K562 (cell line): ENCODE measurements around the gene LRP1. TPM values are rescaled to one million over a fixed set of nuclear protein-coding genes. Genes with fewer than 3 reads are reported as not detected.
A peak's percentile ranks its signal among the peaks of the same experiment; 100 is the strongest.

Experiments
- ATAC-seq: fragments of 200-7000 bp; cut with Tn5 transposase; 3 replicates; pipeline ENCODE4 v1.9.1; 2020; ENCODE audit warnings: moderate library complexity
- BruUV-seq: library from RNA; stranded (reverse); fragments of 400-500 nt; replicated peaks from 2 replicates; lab custom pipeline; 2021; lab: Mats Ljungman, UMichigan
- CTCF ChIA-PET: fragments of 300-600 bp; formaldehyde crosslinking; extraction: SDS; loops from one replicate; lab custom pipeline; 2021; ENCODE audit warnings: low intra/inter-chr PET ratio; lab: Yijun Ruan, JAX
- POLR2A ChIA-PET: fragments of 300-600, 350-650 bp; sonication (Branson Sonifier 250); formaldehyde crosslinking; extraction: SDS; loops from one replicate; lab custom pipeline; 2021; ENCODE audit warnings: antibody characterized with exemption, inconsistent platforms; lab: Yijun Ruan, JAX
- DNase-seq, 4 experiments: peaks; one replicate each; pipeline versions ENCODE4 v3.0.0 to v3.0.0-alpha.2; 2011 to 2018; ENCODE audit warnings: low spot score in 3 of 4, mixed read lengths in 3 of 4; ENCODE audit errors: extremely low read depth in 1 of 4
- FAIRE-seq: peaks from 2 replicates; lab custom pipeline; 2011; peaks lifted over from hg19 to GRCh38; lab: Jason Lieb, UNC
- H2AFZ ChIP-seq: 2 replicates; pipeline ENCODE4 v1.6.0; 2011; ENCODE audit warnings: low read depth, low read length, control low read depth, inconsistent platforms
- H3K27ac ChIP-seq: fragments of 200-600 bp; 3 replicates; pipeline ENCODE4 v1.8.0; 2011; ENCODE audit warnings: low read depth, mild to moderate bottlenecking, control low read depth, inconsistent platforms, low read length, moderate library complexity, mixed read lengths; ENCODE audit errors: extremely low read depth
- H3K27me3 ChIP-seq, 2 experiments: fragments of 300-600 bp in 1 of 2; 2 replicates in 1 of 2; 3 replicates in 1 of 2; pipeline versions ENCODE4 v1.6.0 to v1.8.0; 2011; ENCODE audit warnings: inconsistent platforms in 2 of 2, low read length in 2 of 2, mild to moderate bottlenecking in 1 of 2, mixed read lengths in 1 of 2, moderate library complexity in 1 of 2; ENCODE audit not compliant: control insufficient read depth in 2 of 2, insufficient read depth in 2 of 2
- H3K36me3 ChIP-seq: fragments of 300-600 bp; 3 replicates; pipeline ENCODE4 v1.8.0; 2011; ENCODE audit warnings: mild to moderate bottlenecking, low read length, inconsistent platforms; ENCODE audit not compliant: control insufficient read depth, insufficient read depth
- H3K4me1 ChIP-seq, 2 experiments: fragments of 200-600 bp in 1 of 2; replicated peaks in 1 of 2; 2 replicates in 1 of 2; 3 replicates in 1 of 2; pipeline versions ENCODE4 v1.5.1 to v1.8.0; 2011; ENCODE audit warnings: inconsistent platforms in 2 of 2, low read length in 2 of 2, mild to moderate bottlenecking in 1 of 2, mixed read lengths in 1 of 2, moderate library complexity in 1 of 2; ENCODE audit not compliant: control insufficient read depth in 2 of 2, insufficient read depth in 2 of 2
- H3K4me2 ChIP-seq: 2 replicates; pipeline ENCODE4 v1.6.1; 2011; ENCODE audit warnings: low read length, control low read depth, inconsistent platforms, mixed read lengths; ENCODE audit not compliant: insufficient read depth
- H3K4me3 ChIP-seq: fragments of 200-600 bp; sonication (generic), shearing (Covaris generic); 2 replicates; pipeline ENCODE4 v1.5.1; 2016; ENCODE audit warnings: control low read depth, inconsistent platforms
- H3K79me2 ChIP-seq: fragments of 200-600 bp; 3 replicates; pipeline ENCODE4 v1.8.0; 2011; ENCODE audit warnings: low read length, inconsistent platforms; ENCODE audit not compliant: control insufficient read depth, insufficient read depth
- H3K9ac ChIP-seq, 2 experiments: 2 replicates each; pipeline versions ENCODE4 v1.6.0 to v1.6.1; 2011; ENCODE audit warnings: low read depth in 2 of 2, low read length in 2 of 2, control low read depth in 1 of 2, inconsistent platforms in 1 of 2, mild to moderate bottlenecking in 1 of 2, mixed read lengths in 1 of 2; ENCODE audit not compliant: insufficient read depth in 1 of 2
- H3K9me1 ChIP-seq: one replicate; pipeline ENCODE4 v1.6.0; 2011; ENCODE audit warnings: inconsistent platforms, mild to moderate bottlenecking, low read length, moderate library complexity; ENCODE audit not compliant: control insufficient read depth, insufficient read depth
- H3K9me3 ChIP-seq: replicated peaks from 2 replicates; pipeline ENCODE4 v1.5.1; 2011; ENCODE audit warnings: low read depth, low read length, inconsistent platforms; ENCODE audit not compliant: control insufficient read depth, insufficient read depth
- H4K20me1 ChIP-seq: replicated peaks from 2 replicates; pipeline ENCODE4 v1.6.1; 2011; ENCODE audit warnings: low read length, inconsistent platforms, mixed read lengths; ENCODE audit not compliant: control insufficient read depth, insufficient read depth
- DIDO1 ChIP-seq: fragments of 450-650 bp; IDR thresholded peaks from 2 replicates; pipeline ENCODE4 v1.6.1; 2016; ENCODE audit warnings: low read depth, missing biosample characterization, missing genetic modification characterization
- ESRRB ChIP-seq: fragments of 250-450 bp; sonication (Bioruptor Pico); IDR thresholded peaks from 2 replicates; pipeline ENCODE4 v1.5.0; 2020; ENCODE audit warnings: mild to moderate bottlenecking, moderate library complexity, borderline replicate concordance
- FOXA3 ChIP-seq, 2 experiments: fragments of 450-650 bp in 1 of 2; sonication (generic) in 1 of 2; formaldehyde crosslinking; IDR thresholded peaks in 1 of 2; conservative IDR thresholded peaks in 1 of 2; 2 replicates each; pipeline versions ENCODE4 v1.4.0 to v1.8.0; 2020 to 2022; ENCODE audit warnings: mild to moderate bottlenecking in 2 of 2, missing genetic modification reagents in 1 of 2
- MEF2A ChIP-seq: IDR thresholded peaks from 2 replicates; pipeline ENCODE4 v1.6.1; 2011; ENCODE audit warnings: low read depth, mild to moderate bottlenecking, low read length, moderate library complexity; ENCODE audit not compliant: control insufficient read depth
- NFE2L1 ChIP-seq: fragments of 450-650 bp; IDR thresholded peaks from 2 replicates; pipeline ENCODE4 v1.6.1; 2016; ENCODE audit warnings: missing genetic modification characterization, low read depth, mild to moderate bottlenecking, missing compliant biosample characterization, moderate library complexity, borderline replicate concordance
- RFX5 ChIP-seq: IDR thresholded peaks from 2 replicates; pipeline ENCODE4 v1.6.1; 2011; ENCODE audit warnings: low read depth, mild to moderate bottlenecking, improper control_type of control experiment, low read length
- SETDB1 ChIP-seq: IDR thresholded peaks from one replicate; pipeline ENCODE4 v1.6.1; 2012; ENCODE audit warnings: low read length, control low read depth, inconsistent platforms
- SMARCA4 ChIP-seq: fragments of 450-650 bp; IDR thresholded peaks from 2 replicates; pipeline ENCODE4 v1.6.1; 2016
- SNRNP70 ChIP-seq: fragments of 200-400 bp; formaldehyde crosslinking; optimal IDR thresholded peaks from 2 replicates; pipeline ENCODE3; 2017; ENCODE audit warnings: low read depth, low read length
- ZFX ChIP-seq: sonication (generic); formaldehyde crosslinking; IDR thresholded peaks from 2 replicates; pipeline ENCODE4 v1.8.0; 2022; ENCODE audit warnings: mild to moderate bottlenecking, missing genetic modification reagents, moderate library complexity
- ZNF140 ChIP-seq: fragments of 250-450 bp; sonication (Bioruptor Pico); IDR thresholded peaks from 2 replicates; pipeline ENCODE4 v1.8.0; 2021; ENCODE audit warnings: moderate library complexity, mild to moderate bottlenecking, inconsistent platforms
- ZNF224 ChIP-seq: sonication (generic); formaldehyde crosslinking; IDR thresholded peaks from 2 replicates; pipeline ENCODE4 v1.8.0; 2022; ENCODE audit warnings: mild to moderate bottlenecking, missing genetic modification reagents
- ZNF274 ChIP-seq: IDR thresholded peaks from 2 replicates; pipeline ENCODE4 v1.6.1; 2011; ENCODE audit warnings: low read depth, mild to moderate bottlenecking, low read length, moderate library complexity, borderline replicate concordance
- ZNF3 ChIP-seq: fragments of 250-450 bp; sonication (Bioruptor Pico); IDR thresholded peaks from 2 replicates; pipeline ENCODE4 v1.5.0; 2021; ENCODE audit warnings: mild to moderate bottlenecking, moderate library complexity
- ZNF324 ChIP-seq: fragments of 250-450 bp; sonication (Bioruptor Pico); IDR thresholded peaks from 2 replicates; pipeline ENCODE4 v1.4.0; 2020; ENCODE audit warnings: mild to moderate bottlenecking
- ZNF551 ChIP-seq: fragments of 250-450 bp; sonication (Bioruptor Pico); IDR thresholded peaks from 2 replicates; pipeline ENCODE4 v1.5.0; 2021; ENCODE audit warnings: mild to moderate bottlenecking, moderate library complexity
- ZNF592 ChIP-seq: fragments of 450-650 bp; IDR thresholded peaks from 2 replicates; pipeline ENCODE4 v1.6.1; 2017; ENCODE audit warnings: antibody characterized with exemption, mild to moderate bottlenecking
- ZNF75A ChIP-seq: fragments of 450-650 bp; formaldehyde crosslinking; IDR thresholded peaks from 2 replicates; pipeline ENCODE4 v1.4.0; 2020; ENCODE audit warnings: mild to moderate bottlenecking
- WGBS: fragments of 100-300 bp; shearing (Covaris generic); methylation state at CpG from one replicate; pipeline ENCODE4 v1.1.6; 2016; ENCODE audit warnings: low coverage, mixed read lengths; ENCODE audit not compliant: insufficient coverage; ENCODE audit errors: missing lambda C conversion rate; 5-methylcytosine and 5-hydroxymethylcytosine counted together
- in situ Hi-C: fragments of 300-500 bp; cut with MboI; formaldehyde crosslinking; loops from 4 replicates; pipeline ENCODE4 v1.15.0; 2018; ENCODE audit warnings: inconsistent platforms, mixed read lengths
- intact Hi-C: fragments of 100-400 bp; cut with micrococcal nuclease; formaldehyde crosslinking; loops from 2 replicates; pipeline ENCODE4 v1.14.2; 2022
- polyA plus RNA-seq, 8 experiments: library from polyadenylated mRNA; depleted of rRNA in 4 of 8; stranded (reverse) in 5 of 8; unstranded in 3 of 8; fragments of >200 nt; fragmentation: Nextera tagmentation in 2 of 8; fragmentation: Illumina TruSeq in 1 of 8; extraction: Ambion mirVana in 2 of 8; extraction: Trizol in 1 of 8; gene quantifications; 2 replicates each; pipeline versions ENCODE4 v1.2.1 to v1.2.3, GENCODE V29; 2011 to 2014; ENCODE audit warnings: inconsistent platforms in 1 of 8, missing spikeins in 1 of 8
- total RNA-seq, 7 experiments: library from RNA; depleted of rRNA in 6 of 7; stranded (reverse); fragments of >200 nt in 6 of 7; fragmentation: Illumina TruSeq in 2 of 7; extraction: Trizol in 2 of 7; gene quantifications; 2 replicates each; pipeline versions ENCODE4 v1.2.1 to v1.2.3, GENCODE V29; 2011 to 2021; ENCODE audit warnings: low replicate concordance in 1 of 7

Gene LRP1
- total and polyA plus RNA-seq, 9 of the 15 experiments (the other 6 are each of a cell fraction or from before 2014, with no cell fraction given) = 0.04 to 0.64 (median 0.19) TPM; not detected in 2

- in situ Hi-C loops (no loop called here), intact Hi-C loops (no loop called here)
- Histone ChIP-seq H3K9me1 (peaks cover 3% of the 10 kb centered on the region), H2AFZ (no peak overlapping the region), H3K27ac (no peak overlapping the region), H3K4me1 (peaks cover 0 to 58% of the 10 kb centered on the region in 2 experiments; a peak in 3 of 5 replicates), H3K9me3 (no peaks in the 10 kb centered on the region), H4K20me1 (peaks cover 22% of the 10 kb centered on the region), H3K79me2 (no peaks in the 10 kb centered on the region), H3K4me2 (no peak overlapping the region), H3K36me3 (no peaks in the 10 kb centered on the region), H3K27me3 (peaks cover 44 to 86% of the 10 kb centered on the region in 2 experiments), H3K9ac (0 out of 4 replicates have a peak overlapping the region, but pooled peaks of 1 of the 2 experiments have one; percentile 21), H3K4me3 (no peak overlapping the region)
- no TSS peak for BruUV-seq
- TF ChIP-seq ZNF274 = no peak
- TF ChIP-seq ZNF224 (CRISPR knock-in tag) = no peak
- TF ChIP-seq ZNF592 = no peak
- TF ChIP-seq ZNF75A (CRISPR knock-in tag) = no peak
- no peak for TF ChIP-seq NFE2L1 (tag)
- TF ChIP-seq FOXA3 (CRISPR knock-in tag; conservative IDR thresholded peaks at IDR 0.05 in 1 of 2, IDR thresholded peaks at IDR 0.05 in 1 of 2) = no peak
- TF ChIP-seq DIDO1 (tag) = no peak
- no peak for TF ChIP-seq SNRNP70
- TF ChIP-seq ZNF140 (CRISPR knock-in tag) = no peak
- no peak for TF ChIP-seq MEF2A
- no peak for TF ChIP-seq ESRRB
- TF ChIP-seq SETDB1 = no peak
- TF ChIP-seq RFX5 = no peak
- no peak for TF ChIP-seq ZNF3 (CRISPR knock-in tag)
- no peak for TF ChIP-seq ZFX (CRISPR knock-in tag)
- TF ChIP-seq ZNF324 (CRISPR knock-in tag) = no peak
- no peak for TF ChIP-seq ZNF551 (CRISPR knock-in tag)
- TF ChIP-seq SMARCA4 = no peak
- no peak; the same call in 2 of the 3 replicates for ATAC-seq
- no peak for DNase-seq
- ChIA-PET POLR2A (interaction anchor here (0.5 to 2.4 kb wide), 2 partner anchors 16 to 28 kb away, joined by 3 to 6 read pairs; no protein-coding TSS in a partner anchor), CTCF (no interaction called here)
- FAIRE-seq = no peak
- 33% methylated on average over 17 of the region's 23 CpGs for WGBS
Measured at GRCh38 chr12:57190821-57191220, 62.5 kb downstream of the LRP1 start.
